H54 (cell line): ENCODE results near the gene CTPS2.
"Not testable (repeated sequence)": the region's sequence is repeated elsewhere in the genome, so short reads cannot be mapped to it uniquely, and the experiment has no call there.

Experiments
- DNase-seq: peaks from one replicate; pipeline ENCODE4 v3.0.0; 2011; ENCODE audit warnings: low spot score, mixed read lengths; ENCODE audit not compliant: insufficient read length
- FAIRE-seq: peaks from 3 replicates; lab custom pipeline; 2011; peaks lifted over from hg19 to GRCh38; lab: Jason Lieb, UNC
- POLR2A ChIP-seq: IDR thresholded peaks from 2 replicates; pipeline ENCODE4 v1.6.1; 2011; ENCODE audit warnings: low read depth, mild to moderate bottlenecking, low read length

CTPS2 gene

GRCh38 chrX:16712548-16713155 is at the start of gene CTPS2:
CTPS2 (minus strand) TSS chrX:16712669; CDS start chrX:16702902, 9,767 bp downstream.
- FAIRE-seq, result no peak
- TF ChIP-seq POLR2A, result peak; percentile 43; the same call in 1 of the 2 replicates
- DNase-seq, result peak; percentile 48

- not testable (repeated sequence) for FAIRE-seq, DNase-seq
Measured at GRCh38 chrX:16761500-16761899, 49.0 kb upstream of the CTPS2 start.

- DNase-seq (no peak), FAIRE-seq (no peak)
Measured at GRCh38 chrX:16756724-16757123, 44.3 kb upstream of the CTPS2 start.

GRCh38 chrX:16754019-16754418 is 41.5 kb upstream of the CTPS2 start:
- FAIRE-seq, result no peak
- DNase-seq, result no peak
- no peak for TF ChIP-seq POLR2A

More at GRCh38 chrX:16756724-16757123, 44.3 kb upstream of the CTPS2 start:
- TF ChIP-seq POLR2A, result no peak

- DNase-seq (no peak), FAIRE-seq (no peak)
- TF ChIP-seq POLR2A, result no peak
Measured at GRCh38 chrX:16750136-16750535, 37.7 kb upstream of the CTPS2 start.

GRCh38 chrX:16748425-16748824 is 36.0 kb upstream of the CTPS2 start:
- FAIRE-seq (no peak), DNase-seq (no peak)
- TF ChIP-seq POLR2A, result no peak

GRCh38 chrX:16745659-16746058 is 33.2 kb upstream of the CTPS2 start:
- TF ChIP-seq POLR2A, result no peak
- FAIRE-seq, result no peak
- no peak for DNase-seq

GRCh38 chrX:16745102-16745501 is 32.6 kb upstream of the CTPS2 start:
- TF ChIP-seq POLR2A, result no peak
- FAIRE-seq (no peak), DNase-seq (no peak)

- no peak for FAIRE-seq
- TF ChIP-seq POLR2A, result no peak
Measured at GRCh38 chrX:16743604-16744325, 31.3 kb upstream of the CTPS2 start.

GRCh38 chrX:16739574-16739973 is 27.1 kb upstream of the CTPS2 start:
- no peak for TF ChIP-seq POLR2A
- DNase-seq (no peak), FAIRE-seq (no peak)

More at GRCh38 chrX:16743604-16744325, 31.3 kb upstream of the CTPS2 start:
- DNase-seq, result peak; percentile 16

- no peak for FAIRE-seq
- no peak for DNase-seq
- no peak for TF ChIP-seq POLR2A
Measured at GRCh38 chrX:16737024-16737423, 24.6 kb upstream of the CTPS2 start.

- no peak for FAIRE-seq
- no peak for TF ChIP-seq POLR2A
Measured at GRCh38 chrX:16733013-16733412, 20.5 kb upstream of the CTPS2 start.

GRCh38 chrX:16730450-16730849 is 18.0 kb upstream of the CTPS2 start:
- no peak for FAIRE-seq
- no peak for DNase-seq
- TF ChIP-seq POLR2A, result no peak

More at GRCh38 chrX:16733013-16733412, 20.5 kb upstream of the CTPS2 start:
- DNase-seq, result no peak

GRCh38 chrX:16727637-16728036 is 15.2 kb upstream of the CTPS2 start:
- no peak for FAIRE-seq
- no peak for DNase-seq
- TF ChIP-seq POLR2A, result no peak

- not testable (repeated sequence) for FAIRE-seq
Measured at GRCh38 chrX:16726347-16726988, 14.0 kb upstream of the CTPS2 start.

More at GRCh38 chrX:16726347-16726988, 14.0 kb upstream of the CTPS2 start:
- not testable (repeated sequence) for DNase-seq
